Stimulated activated naive B cell treated with anti-CD40 and anti-IgM and Interleukin-4, amounts not matched to agents 10 μg/mL and 1 μg/mL and 100 μg/mL, for 72 hours (primary cell): ENCODE data around the gene UNC13C.

Source experiments
- ATAC-seq, 2 donors: fragments of 150-1000 bp; cut with Tn5 transposase; replicated peaks; 2 replicates each; pipeline ENCODE4 v1.10.0; 2021; ENCODE audit warnings: moderate library complexity in 1 of 2
- DNase-seq: peaks from one replicate; pipeline ENCODE4 v3.0.0; 2021
- H3K27ac Mint-ChIP-seq: one replicate; pipeline ENCODE4 v1.8.0; 2022; ENCODE audit warnings: mild to moderate bottlenecking, mixed read lengths
- H3K27me3 Mint-ChIP-seq, 2 donors: one replicate each; pipeline ENCODE4 v1.8.0; 2022; ENCODE audit warnings: mixed read lengths in 2 of 2
- H3K36me3 Mint-ChIP-seq, 2 donors: one replicate each; pipeline ENCODE4 v1.8.0; 2022; ENCODE audit warnings: mixed read lengths in 2 of 2, mild to moderate bottlenecking in 1 of 2
- H3K4me1 Mint-ChIP-seq, 2 donors: one replicate each; pipeline ENCODE4 v1.8.0; 2022; ENCODE audit warnings: mixed read lengths in 2 of 2, mild to moderate bottlenecking in 1 of 2
- H3K4me3 Mint-ChIP-seq, 2 donors: one replicate each; pipeline ENCODE4 v1.8.0; 2022; ENCODE audit warnings: mild to moderate bottlenecking in 2 of 2, mixed read lengths in 2 of 2, moderate library complexity in 1 of 2
- H3K9me3 Mint-ChIP-seq, 2 donors: one replicate each; pipeline ENCODE4 v1.8.0; 2022; ENCODE audit warnings: mixed read lengths in 2 of 2, mild to moderate bottlenecking in 1 of 2

Gene UNC13C

DNA sequence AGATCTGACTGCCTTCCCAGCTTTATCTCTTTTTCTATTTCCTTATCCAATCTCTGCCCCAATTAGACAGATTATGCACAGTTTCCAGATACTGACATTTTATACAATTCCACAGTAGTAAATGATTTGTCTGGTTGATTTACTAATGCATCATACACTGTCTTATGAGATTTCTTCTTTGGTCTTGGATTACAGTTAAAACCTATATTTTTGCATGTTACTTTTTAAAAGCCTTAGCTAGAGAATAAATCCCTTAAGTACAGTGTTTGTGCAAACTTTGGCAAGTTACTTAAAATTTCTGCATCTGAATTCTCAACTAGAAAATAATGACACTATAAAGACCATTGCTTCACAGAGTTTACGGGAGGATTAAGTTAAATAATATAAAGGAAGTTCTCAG lies 6.0 kb downstream of the UNC13C start:
- no peaks in the 10 kb centered on the region for H3K36me3 Mint-ChIP-seq
- ATAC-seq (no peak), DNase-seq (no peak)
- no peak overlapping the region for H3K4me3 Mint-ChIP-seq
- no peak overlapping the region for H3K27ac Mint-ChIP-seq
- H3K9me3 Mint-ChIP-seq, result no peaks in the 10 kb centered on the region
- H3K27me3 Mint-ChIP-seq, result peaks cover 2 to 7% of the 10 kb centered on the region in 2 donors
- H3K4me1 Mint-ChIP-seq, result no peaks in the 10 kb centered on the region

DNA sequence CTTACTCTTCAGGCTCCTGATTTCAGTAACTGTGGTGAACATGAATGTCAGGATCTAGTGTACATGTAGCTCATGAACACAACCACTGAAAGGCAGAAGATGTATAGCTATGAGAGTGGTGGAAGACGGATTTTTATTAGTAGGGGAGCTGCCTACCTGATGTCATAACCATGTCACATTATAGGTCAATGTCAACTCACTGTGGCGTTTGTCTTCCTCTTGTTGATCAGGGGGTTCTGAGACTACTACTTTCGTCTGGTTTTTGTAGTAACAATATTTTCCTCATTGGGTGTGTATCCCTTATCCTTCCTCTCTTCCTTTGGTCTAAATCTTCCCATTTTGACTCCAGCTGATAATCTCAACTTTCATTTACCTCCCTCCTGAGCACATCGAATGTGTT lies 7.3 kb downstream of the UNC13C start:
- Mint-ChIP-seq H3K27me3 (no peaks in the 10 kb centered on the region), H3K36me3 (no peaks in the 10 kb centered on the region), H3K4me1 (no peaks in the 10 kb centered on the region), H3K9me3 (no peaks in the 10 kb centered on the region), H3K4me3 (no peak overlapping the region), H3K27ac (no peak overlapping the region)
- ATAC-seq (no peak), DNase-seq (no peak)

DNA sequence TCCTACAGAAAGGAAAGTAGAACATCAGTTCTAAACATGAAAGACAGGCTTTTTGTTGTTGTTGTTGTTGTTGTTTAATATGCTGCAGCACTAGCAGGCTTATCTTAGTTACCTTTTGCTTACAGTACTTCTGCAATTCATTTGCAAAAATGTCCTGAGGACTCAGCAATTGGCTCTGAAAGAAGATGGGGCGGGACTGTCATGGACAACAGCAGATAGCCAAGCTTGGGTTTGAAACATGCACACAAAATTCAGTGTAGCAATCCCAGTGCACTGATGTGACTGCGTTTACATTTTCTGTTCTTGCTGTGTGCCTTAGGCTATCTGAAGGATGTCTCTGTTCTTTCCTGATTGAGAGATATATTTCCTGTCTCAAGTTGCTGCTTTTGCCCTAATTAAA lies 9.2 kb downstream of the UNC13C start:
- DNase-seq, result no peak
- Mint-ChIP-seq H3K4me3 (no peak overlapping the region), H3K9me3 (no peaks in the 10 kb centered on the region)

DNA sequence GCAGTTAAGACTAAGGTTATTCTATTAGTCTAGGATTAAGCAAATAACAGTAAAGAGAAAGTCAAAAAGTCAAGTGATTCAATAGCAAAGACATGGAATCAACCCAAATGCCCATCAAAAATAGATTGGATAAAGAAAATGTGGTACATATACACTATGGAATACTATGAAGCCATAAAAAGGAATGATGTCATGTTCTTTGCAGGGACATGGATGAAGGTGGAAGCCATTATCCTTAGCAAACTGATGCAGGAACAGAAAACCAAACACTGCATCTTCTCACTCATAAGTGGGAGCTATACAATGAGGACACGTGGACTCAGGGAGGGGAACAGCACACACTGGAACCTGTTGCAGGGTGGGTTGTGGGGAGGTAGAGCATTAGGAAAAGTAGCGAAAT lies 29.0 kb downstream of the UNC13C start:
- Mint-ChIP-seq H3K27ac (no peak overlapping the region), H3K27me3 (no peaks in the 10 kb centered on the region), H3K4me1 (no peaks in the 10 kb centered on the region), H3K4me3 (no peak overlapping the region), H3K9me3 (peaks cover 3 to 4% of the 10 kb centered on the region in 2 donors), H3K36me3 (no peaks in the 10 kb centered on the region)
- DNase-seq (no peak), ATAC-seq (no peak)

More for the DNA sequence above, 9.2 kb downstream of the UNC13C start:
- no peak for ATAC-seq
- Mint-ChIP-seq H3K27me3 (no peaks in the 10 kb centered on the region), H3K4me1 (no peaks in the 10 kb centered on the region), H3K27ac (no peak overlapping the region), H3K36me3 (no peaks in the 10 kb centered on the region)

DNA sequence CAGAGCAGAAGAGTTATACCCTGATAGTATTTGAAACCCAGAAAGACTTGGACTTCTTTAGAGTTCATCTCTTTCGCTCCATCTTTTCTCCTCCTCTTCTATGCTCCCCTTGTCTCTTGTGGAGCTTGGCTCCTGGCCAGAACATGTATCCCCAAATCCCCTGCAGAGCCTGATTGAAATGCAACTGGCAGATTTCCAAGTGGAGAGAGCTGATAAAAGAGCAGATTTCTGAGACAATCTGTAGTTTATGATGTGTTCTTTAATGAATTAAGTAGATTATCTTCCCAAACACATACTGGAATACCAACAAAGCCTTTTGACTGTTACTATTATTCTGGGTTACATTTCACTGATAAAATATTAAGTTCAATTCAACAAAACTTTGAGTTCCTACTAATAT lies 33.4 kb downstream of the UNC13C start:
- Mint-ChIP-seq H3K9me3 (peaks cover 0 to 1% of the 10 kb centered on the region in 2 donors), H3K27me3 (no peaks in the 10 kb centered on the region), H3K4me1 (no peaks in the 10 kb centered on the region), H3K4me3 (no peak overlapping the region), H3K27ac (no peak overlapping the region), H3K36me3 (no peaks in the 10 kb centered on the region)
- no peak for DNase-seq
- no peak for ATAC-seq

DNA sequence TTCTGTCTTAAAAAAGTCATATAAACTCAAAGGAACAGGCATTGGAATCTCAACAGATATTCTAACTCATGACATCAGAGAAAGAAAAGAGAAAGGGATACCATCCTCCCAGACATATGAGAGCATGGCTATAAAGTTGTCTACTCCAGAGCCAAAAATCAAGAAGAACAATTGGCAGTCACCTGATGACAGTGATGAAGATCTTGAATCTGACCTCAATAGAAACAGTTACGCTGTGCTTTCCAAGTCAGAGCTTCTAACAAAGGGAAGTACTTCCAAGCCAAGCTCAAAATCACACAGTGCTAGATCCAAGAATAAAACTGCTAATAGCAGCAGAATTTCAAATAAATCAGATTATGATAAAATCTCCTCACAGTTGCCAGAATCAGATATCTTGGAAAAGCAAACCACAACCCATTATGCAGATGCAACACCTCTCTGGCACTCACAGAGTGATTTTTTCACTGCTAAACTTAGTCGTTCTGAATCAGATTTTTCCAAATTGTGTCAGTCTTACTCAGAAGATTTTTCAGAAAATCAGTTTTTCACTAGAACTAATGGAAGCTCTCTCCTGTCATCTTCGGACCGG lies 35.9 kb downstream of the UNC13C start:
- ATAC-seq, result no peak
- Mint-ChIP-seq H3K27me3 (no peaks in the 10 kb centered on the region), H3K36me3 (no peaks in the 10 kb centered on the region), H3K27ac (no peak overlapping the region), H3K4me3 (no peak overlapping the region), H3K4me1 (no peaks in the 10 kb centered on the region), H3K9me3 (peaks cover 0 to 1% of the 10 kb centered on the region in 2 donors)
- no peak for DNase-seq

DNA sequence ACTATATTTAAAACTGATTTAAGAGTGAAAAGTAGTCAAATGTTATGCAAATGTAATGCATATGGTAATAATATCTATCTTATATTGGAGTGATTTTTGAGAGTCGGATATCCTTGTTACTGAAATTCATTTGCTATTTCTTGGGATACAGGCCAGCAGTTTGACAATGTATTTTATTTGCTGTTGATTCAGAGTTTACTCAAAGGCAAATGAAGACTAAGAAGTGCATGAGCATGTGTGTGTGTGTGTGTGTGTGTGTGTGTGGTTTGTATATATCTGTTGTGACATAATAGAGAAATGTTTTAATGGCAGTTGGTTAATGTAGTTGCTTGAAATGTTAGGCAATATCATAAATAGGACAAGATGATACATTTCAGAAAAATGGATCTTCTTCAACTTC lies 39.0 kb downstream of the UNC13C start:
- ATAC-seq, result no peak
- H3K4me1 Mint-ChIP-seq, result no peaks in the 10 kb centered on the region
- H3K27ac Mint-ChIP-seq, result no peak overlapping the region
- H3K9me3 Mint-ChIP-seq, result peaks cover 0 to 6% of the 10 kb centered on the region in 2 donors
- H3K36me3 Mint-ChIP-seq, result no peaks in the 10 kb centered on the region
- H3K4me3 Mint-ChIP-seq, result no peak overlapping the region
- no peaks in the 10 kb centered on the region for H3K27me3 Mint-ChIP-seq
- DNase-seq, result no peak

DNA sequence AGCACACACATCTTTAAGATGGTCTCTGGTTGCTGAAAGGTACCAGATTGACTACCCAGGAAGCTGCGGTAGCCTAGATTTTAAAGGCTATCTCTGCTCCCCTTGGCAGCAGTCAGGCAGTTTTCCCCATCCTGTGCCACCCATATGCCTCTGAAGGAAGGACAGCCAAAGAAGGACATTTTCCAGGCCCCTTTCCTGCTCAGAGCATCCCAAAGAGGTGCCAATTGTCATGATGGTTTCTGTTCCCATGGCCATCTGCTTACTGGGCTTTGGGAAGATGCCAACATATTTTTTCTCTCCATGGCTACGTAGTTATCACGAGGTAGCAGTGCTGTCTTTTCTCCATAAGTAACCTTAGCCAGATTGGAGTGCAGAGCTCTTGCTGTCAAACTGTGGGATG lies 39.7 kb downstream of the UNC13C start:
- no peak overlapping the region for H3K4me3 Mint-ChIP-seq
- peaks cover 0 to 10% of the 10 kb centered on the region in 2 donors for H3K9me3 Mint-ChIP-seq
- no peaks in the 10 kb centered on the region for H3K27me3 Mint-ChIP-seq
- DNase-seq (no peak), ATAC-seq (no peak)
- H3K36me3 Mint-ChIP-seq, result no peaks in the 10 kb centered on the region
- no peak overlapping the region for H3K27ac Mint-ChIP-seq
- H3K4me1 Mint-ChIP-seq, result no peaks in the 10 kb centered on the region

DNA sequence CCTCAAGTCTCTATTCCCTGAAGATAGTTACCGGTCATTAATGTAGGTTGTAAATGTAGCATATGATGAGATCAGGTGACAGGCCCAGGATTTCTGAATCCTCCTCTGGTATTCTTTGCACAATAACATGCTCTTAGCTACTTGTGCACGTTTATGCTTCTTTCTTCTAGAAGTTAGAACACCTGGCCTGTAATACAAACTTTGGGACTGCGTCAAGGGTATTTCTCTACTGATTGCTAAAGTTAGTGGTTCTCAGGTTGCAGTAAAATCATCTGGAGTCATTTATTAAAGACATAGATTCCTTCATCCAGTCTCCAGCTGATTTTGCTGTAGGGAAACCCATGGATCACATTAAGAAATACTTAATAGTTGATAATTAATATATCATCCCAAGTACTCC lies 48.0 kb downstream of the UNC13C start:
- H3K36me3 Mint-ChIP-seq, result no peaks in the 10 kb centered on the region
- no peaks in the 10 kb centered on the region for H3K4me1 Mint-ChIP-seq
- no peak for DNase-seq
- H3K9me3 Mint-ChIP-seq, result peaks cover 0 to 11% of the 10 kb centered on the region in 2 donors
- no peak overlapping the region for H3K4me3 Mint-ChIP-seq
- no peaks in the 10 kb centered on the region for H3K27me3 Mint-ChIP-seq
- no peak for ATAC-seq
- H3K27ac Mint-ChIP-seq, result no peak overlapping the region

DNA sequence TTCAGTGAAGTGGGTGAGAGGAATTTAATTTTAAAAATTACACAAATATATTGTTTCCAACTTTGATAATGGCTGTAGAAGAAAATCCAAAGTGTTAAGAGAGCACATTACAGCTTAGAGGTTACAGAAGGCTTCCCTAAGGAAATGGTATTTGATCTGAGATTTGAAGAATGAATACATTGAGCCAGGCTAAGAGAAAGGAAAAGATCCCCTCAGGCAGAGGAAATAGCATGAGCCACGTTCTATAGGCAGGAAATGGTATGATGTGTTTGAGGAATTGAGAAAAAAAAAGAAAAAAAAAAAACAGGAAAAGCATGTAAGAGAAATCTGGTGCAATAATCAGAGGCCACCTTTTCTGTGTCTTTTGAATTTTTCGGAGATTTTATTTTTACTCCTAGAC lies 48.6 kb downstream of the UNC13C start:
- no peak overlapping the region for H3K27ac Mint-ChIP-seq
- H3K36me3 Mint-ChIP-seq, result no peaks in the 10 kb centered on the region

DNA sequence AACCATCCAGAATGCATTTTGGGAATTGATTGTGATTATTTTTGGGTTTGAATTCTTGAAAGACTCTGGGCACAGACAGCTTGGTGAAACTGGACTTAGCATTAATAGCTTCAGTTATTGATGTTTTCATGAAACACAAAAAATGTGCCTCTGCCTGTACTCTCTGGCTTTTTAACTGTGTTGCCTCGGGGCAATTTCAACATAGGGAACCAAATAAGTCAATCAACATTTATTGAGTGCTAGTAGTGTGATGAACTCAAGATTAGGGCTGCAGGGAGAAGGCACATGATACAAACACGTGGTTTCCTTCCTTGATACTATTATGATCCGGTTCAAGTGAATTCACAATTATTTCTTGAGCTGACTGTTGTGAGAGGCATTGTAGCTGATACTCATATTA lies 50.8 kb downstream of the UNC13C start:
- H3K9me3 Mint-ChIP-seq, result peaks cover 0 to 4% of the 10 kb centered on the region in 2 donors
- H3K27ac Mint-ChIP-seq, result no peak overlapping the region
- ATAC-seq, result no peak
- H3K4me3 Mint-ChIP-seq, result no peak overlapping the region
- no peaks in the 10 kb centered on the region for H3K36me3 Mint-ChIP-seq
- DNase-seq, result no peak
- H3K4me1 Mint-ChIP-seq, result no peaks in the 10 kb centered on the region
- H3K27me3 Mint-ChIP-seq, result no peaks in the 10 kb centered on the region

More for the DNA sequence above, 48.6 kb downstream of the UNC13C start:
- Mint-ChIP-seq H3K27me3 (no peaks in the 10 kb centered on the region), H3K9me3 (peaks cover 0 to 10% of the 10 kb centered on the region in 2 donors), H3K4me3 (no peak overlapping the region), H3K4me1 (no peaks in the 10 kb centered on the region)
- DNase-seq (no peak), ATAC-seq (no peak)

DNA sequence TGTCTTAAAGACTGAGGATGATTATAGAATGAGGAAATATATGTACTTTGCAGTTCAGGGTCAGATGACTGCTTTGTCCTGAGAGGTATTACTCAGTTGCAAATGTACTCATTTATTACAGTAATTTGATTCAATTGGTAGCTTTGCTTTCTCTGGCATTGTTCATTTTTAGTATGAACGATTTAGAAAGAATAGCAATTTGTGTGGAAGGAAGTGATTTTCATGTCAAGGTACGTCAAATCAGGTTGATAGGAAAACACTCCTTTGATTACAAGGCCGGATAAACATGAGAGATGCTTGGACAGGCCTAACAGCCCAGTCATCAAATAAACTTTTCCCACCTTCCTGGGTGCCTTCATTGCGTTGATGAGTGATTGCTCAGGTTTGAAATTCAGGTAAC lies 53.8 kb downstream of the UNC13C start:
- no peak overlapping the region for H3K27ac Mint-ChIP-seq
- no peaks in the 10 kb centered on the region for H3K4me1 Mint-ChIP-seq
- ATAC-seq (no peak), DNase-seq (no peak)
- H3K9me3 Mint-ChIP-seq, result peaks cover 0 to 4% of the 10 kb centered on the region in 2 donors
- H3K36me3 Mint-ChIP-seq, result no peaks in the 10 kb centered on the region
- H3K27me3 Mint-ChIP-seq, result no peaks in the 10 kb centered on the region
- no peak overlapping the region for H3K4me3 Mint-ChIP-seq

DNA sequence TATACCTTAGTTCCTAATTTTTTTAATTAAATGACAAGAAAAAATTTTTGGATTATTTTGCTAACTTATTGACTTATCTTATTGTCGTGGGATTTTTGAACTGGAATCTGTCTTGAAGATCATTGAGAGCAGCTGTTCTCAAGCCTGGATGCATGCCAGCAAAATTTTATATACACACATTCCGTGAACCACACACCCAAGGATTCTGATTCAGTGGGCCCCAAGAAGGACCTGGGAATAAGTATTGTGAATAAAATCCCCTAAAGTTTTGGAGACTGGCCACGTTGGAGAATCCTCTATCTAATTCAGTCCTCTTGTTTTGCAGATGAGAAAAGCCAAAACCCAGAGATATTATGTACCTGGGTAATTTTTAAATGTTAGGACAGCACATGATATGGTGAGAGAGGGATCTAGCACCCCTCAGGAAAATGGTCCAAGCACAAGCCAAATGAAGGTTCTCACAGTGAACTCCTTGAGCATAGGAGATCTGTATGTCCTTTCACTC lies 55.2 kb downstream of the UNC13C start:
- ATAC-seq (no peak), DNase-seq (no peak)
- Mint-ChIP-seq H3K27ac (no peak overlapping the region), H3K36me3 (no peaks in the 10 kb centered on the region), H3K4me3 (no peak overlapping the region), H3K4me1 (no peaks in the 10 kb centered on the region), H3K9me3 (peaks cover 0 to 4% of the 10 kb centered on the region in 2 donors), H3K27me3 (no peaks in the 10 kb centered on the region)

DNA sequence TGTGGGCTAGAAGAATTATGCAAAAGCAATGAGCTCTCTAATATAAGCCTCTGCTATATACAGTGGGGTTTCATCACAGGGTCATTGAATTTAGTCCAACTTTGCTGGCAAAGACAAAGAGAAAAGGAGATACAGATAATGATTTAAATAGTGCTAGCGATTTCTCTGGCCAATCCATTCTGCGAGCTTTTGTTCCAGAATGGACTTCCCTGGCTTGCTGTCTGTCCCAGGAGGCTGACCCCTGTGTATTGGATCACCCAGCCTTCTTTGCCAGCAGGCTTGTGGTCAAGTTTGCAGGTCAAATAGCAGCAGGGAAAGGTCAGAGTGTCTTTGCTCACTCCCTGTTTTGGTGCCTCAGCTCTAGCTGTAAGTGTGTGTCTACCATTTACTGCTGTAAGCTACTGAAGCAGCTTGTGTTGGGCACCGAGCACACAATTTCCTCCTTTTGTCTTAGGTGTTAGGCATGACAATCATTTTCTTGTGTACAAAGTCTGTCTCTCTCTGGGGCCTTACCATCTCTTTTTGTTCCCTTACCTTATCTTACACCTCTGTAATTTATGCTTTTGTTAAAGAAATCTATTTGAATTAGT lies 55.7 kb downstream of the UNC13C start:
- H3K36me3 Mint-ChIP-seq, result no peaks in the 10 kb centered on the region
- no peaks in the 10 kb centered on the region for H3K4me1 Mint-ChIP-seq
- peaks cover 0 to 4% of the 10 kb centered on the region in 2 donors for H3K9me3 Mint-ChIP-seq
- no peak for DNase-seq
- no peak for ATAC-seq
- H3K27me3 Mint-ChIP-seq, result no peaks in the 10 kb centered on the region
- H3K4me3 Mint-ChIP-seq, result no peak overlapping the region
- no peak overlapping the region for H3K27ac Mint-ChIP-seq

DNA sequence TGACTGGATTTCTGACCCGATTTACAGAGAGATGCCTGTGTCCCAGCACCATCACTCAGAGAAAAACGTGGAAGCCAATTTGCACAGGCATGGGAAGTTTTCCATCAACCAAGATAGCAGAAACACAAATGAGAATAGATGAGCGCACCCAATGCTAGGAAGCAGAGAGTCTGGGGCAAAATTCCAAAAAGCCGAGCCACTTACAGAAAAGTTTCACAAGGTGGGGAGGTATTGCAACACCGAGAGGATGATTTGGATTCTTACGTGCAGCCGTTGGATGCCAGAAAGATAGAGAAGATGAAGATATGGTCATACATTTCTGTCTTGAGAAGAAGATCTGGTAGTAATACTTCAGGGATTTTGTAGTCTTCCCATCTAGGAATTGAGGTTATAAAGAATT lies 57.4 kb downstream of the UNC13C start:
- Mint-ChIP-seq H3K4me3 (no peak overlapping the region), H3K9me3 (peaks cover 0 to 4% of the 10 kb centered on the region in 2 donors), H3K4me1 (no peaks in the 10 kb centered on the region), H3K27me3 (no peaks in the 10 kb centered on the region), H3K27ac (no peak overlapping the region), H3K36me3 (no peaks in the 10 kb centered on the region)
- ATAC-seq (no peak), DNase-seq (no peak)
